KMS-11 (cell line): ENCODE data around the gene SAMD10.
"Not testable (repeated sequence)": the region's sequence is repeated elsewhere in the genome, so short reads cannot be mapped to it uniquely, and the experiment has no call there.

Source experiments
- H2AFZ ChIP-seq: fragments of 200-600 bp; sonication (generic); 2 replicates; pipeline ENCODE4 v1.6.1; 2016; ENCODE audit warnings: antibody characterized with exemption, mixed run types, low read depth
- H3K27ac ChIP-seq: fragments of 200-600 bp; sonication (generic); 2 replicates; pipeline ENCODE4 v1.6.1; 2016; ENCODE audit warnings: mild to moderate bottlenecking, mixed run types
- H3K27me3 ChIP-seq: fragments of 200-600 bp; sonication (generic); 2 replicates; pipeline ENCODE4 v1.6.1; 2017; ENCODE audit warnings: mild to moderate bottlenecking, low read depth, mixed run types, moderate library complexity; ENCODE audit not compliant: insufficient read depth
- H3K36me3 ChIP-seq: fragments of 200-600 bp; sonication (generic); 2 replicates; pipeline ENCODE4 v1.6.1; 2017; ENCODE audit warnings: mild to moderate bottlenecking, mixed run types; ENCODE audit not compliant: insufficient read depth
- H3K4me1 ChIP-seq: fragments of 200-600 bp; sonication (generic); 2 replicates; pipeline ENCODE4 v1.6.1; 2016; ENCODE audit warnings: mild to moderate bottlenecking, low read depth, mixed run types; ENCODE audit not compliant: poor library complexity, severe bottlenecking
- H3K4me2 ChIP-seq: fragments of 200-600 bp; sonication (generic); 2 replicates; pipeline ENCODE4 v1.7.0; 2016; ENCODE audit warnings: mild to moderate bottlenecking, mixed run types
- H3K4me3 ChIP-seq: fragments of 200-600 bp; sonication (generic); IDR thresholded peaks from 2 replicates; pipeline ENCODE4 v1.6.1; 2017; ENCODE audit warnings: low read depth, low read length, mixed read lengths; ENCODE audit not compliant: insufficient read depth
- H3K79me2 ChIP-seq: fragments of 200-600 bp; sonication (generic); 2 replicates; pipeline ENCODE4 v1.6.1; 2016; ENCODE audit warnings: low read depth, mixed run types; ENCODE audit not compliant: insufficient read depth
- H3K9ac ChIP-seq: fragments of 200-600 bp; sonication (generic); 2 replicates; pipeline ENCODE4 v1.6.1; 2016; ENCODE audit warnings: mild to moderate bottlenecking, mixed run types
- H4K20me1 ChIP-seq: fragments of 200-600 bp; sonication (generic); 2 replicates; pipeline ENCODE4 v1.6.1; 2016; ENCODE audit warnings: mild to moderate bottlenecking, mixed run types; ENCODE audit not compliant: insufficient read depth
- TF ChIP-seq, protein P1 (sequence below): fragments of 200-600 bp; sonication (generic); conservative IDR thresholded peaks from 2 replicates; pipeline ENCODE4 v1.6.1; 2017; ENCODE audit warnings: low read depth, mild to moderate bottlenecking, antibody characterized with exemption, low read length, moderate library complexity, mixed read lengths

SAMD10 gene

DNA sequence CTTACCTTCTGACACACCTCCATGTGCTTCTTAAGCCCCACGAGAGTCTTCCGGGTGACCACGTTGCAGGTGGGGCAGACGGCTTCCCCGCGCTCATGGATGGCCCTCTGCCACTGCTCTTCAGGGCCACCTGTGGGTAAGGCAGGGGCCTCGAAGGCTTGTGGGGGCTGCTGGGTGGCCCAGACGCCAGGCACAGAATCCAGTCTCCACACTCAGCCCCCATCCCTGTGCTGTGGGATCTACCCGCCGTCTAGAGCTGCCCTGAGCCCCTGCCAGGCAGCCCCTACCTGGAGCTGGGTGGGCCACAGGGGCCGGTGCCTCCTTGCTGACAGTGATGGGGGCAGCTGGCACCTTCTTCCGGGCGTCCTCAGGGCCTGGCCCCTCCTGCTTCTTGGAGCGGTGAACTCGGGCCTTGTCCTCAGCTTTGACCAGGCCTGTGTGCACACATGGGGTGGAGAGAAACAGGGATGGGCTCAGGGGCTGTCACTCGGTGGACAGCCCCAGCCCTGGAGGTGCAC is 15.6 kb downstream of the SAMD10 start:
- H4K20me1 ChIP-seq: no peaks in the 10 kb centered on the region
- H3K36me3 ChIP-seq: no peaks in the 10 kb centered on the region; the same call in 1 of the 2 replicates
- H3K9ac ChIP-seq: no peak overlapping the region
- H3K79me2 ChIP-seq: peaks cover 11% of the 10 kb centered on the region
- H3K4me3 ChIP-seq: no peak overlapping the region
- TF ChIP-seq, protein P1, sequence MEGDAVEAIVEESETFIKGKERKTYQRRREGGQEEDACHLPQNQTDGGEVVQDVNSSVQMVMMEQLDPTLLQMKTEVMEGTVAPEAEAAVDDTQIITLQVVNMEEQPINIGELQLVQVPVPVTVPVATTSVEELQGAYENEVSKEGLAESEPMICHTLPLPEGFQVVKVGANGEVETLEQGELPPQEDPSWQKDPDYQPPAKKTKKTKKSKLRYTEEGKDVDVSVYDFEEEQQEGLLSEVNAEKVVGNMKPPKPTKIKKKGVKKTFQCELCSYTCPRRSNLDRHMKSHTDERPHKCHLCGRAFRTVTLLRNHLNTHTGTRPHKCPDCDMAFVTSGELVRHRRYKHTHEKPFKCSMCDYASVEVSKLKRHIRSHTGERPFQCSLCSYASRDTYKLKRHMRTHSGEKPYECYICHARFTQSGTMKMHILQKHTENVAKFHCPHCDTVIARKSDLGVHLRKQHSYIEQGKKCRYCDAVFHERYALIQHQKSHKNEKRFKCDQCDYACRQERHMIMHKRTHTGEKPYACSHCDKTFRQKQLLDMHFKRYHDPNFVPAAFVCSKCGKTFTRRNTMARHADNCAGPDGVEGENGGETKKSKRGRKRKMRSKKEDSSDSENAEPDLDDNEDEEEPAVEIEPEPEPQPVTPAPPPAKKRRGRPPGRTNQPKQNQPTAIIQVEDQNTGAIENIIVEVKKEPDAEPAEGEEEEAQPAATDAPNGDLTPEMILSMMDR: no peak
- H3K4me2 ChIP-seq: no peak overlapping the region
- no peak overlapping the region for H2AFZ ChIP-seq
- no peaks in the 10 kb centered on the region for H3K27me3 ChIP-seq
- H3K27ac ChIP-seq: no peak overlapping the region
- H3K4me1 ChIP-seq: peaks cover 10% of the 10 kb centered on the region

DNA sequence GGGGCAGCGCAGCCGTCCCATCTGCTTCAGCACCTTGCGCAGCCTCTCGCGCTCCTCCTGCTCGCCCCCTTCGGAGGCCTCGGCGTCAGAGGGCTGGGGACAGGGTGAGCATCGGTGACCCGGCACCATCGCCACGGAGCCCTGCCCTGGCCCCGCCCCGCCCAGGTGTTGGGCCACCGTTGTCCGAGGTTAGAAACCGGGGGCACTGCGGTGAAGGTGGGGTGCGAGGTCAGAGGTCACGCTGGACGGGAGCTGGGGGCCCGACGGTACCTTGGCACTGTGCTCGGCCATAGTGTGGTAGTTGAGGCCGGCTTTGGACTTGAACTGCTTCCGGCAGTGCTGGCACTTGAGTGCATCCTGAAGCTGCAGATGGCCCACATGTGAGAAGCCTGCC is 16.1 kb downstream of the SAMD10 start:
- no peak overlapping the region for H3K9ac ChIP-seq
- no peak overlapping the region for H3K27ac ChIP-seq
- H4K20me1 ChIP-seq: no peaks in the 10 kb centered on the region
- H2AFZ ChIP-seq: no peak overlapping the region
- no peaks in the 10 kb centered on the region; the same call in 1 of the 2 replicates for H3K36me3 ChIP-seq
- H3K4me1 ChIP-seq: peaks cover 10% of the 10 kb centered on the region
- H3K4me2 ChIP-seq: no peak overlapping the region
- H3K79me2 ChIP-seq: peaks cover 6% of the 10 kb centered on the region; the same call in 1 of the 2 replicates
- H3K4me3 ChIP-seq: no peak overlapping the region
- TF ChIP-seq, protein P1: no peak
- H3K27me3 ChIP-seq: no peaks in the 10 kb centered on the region

DNA sequence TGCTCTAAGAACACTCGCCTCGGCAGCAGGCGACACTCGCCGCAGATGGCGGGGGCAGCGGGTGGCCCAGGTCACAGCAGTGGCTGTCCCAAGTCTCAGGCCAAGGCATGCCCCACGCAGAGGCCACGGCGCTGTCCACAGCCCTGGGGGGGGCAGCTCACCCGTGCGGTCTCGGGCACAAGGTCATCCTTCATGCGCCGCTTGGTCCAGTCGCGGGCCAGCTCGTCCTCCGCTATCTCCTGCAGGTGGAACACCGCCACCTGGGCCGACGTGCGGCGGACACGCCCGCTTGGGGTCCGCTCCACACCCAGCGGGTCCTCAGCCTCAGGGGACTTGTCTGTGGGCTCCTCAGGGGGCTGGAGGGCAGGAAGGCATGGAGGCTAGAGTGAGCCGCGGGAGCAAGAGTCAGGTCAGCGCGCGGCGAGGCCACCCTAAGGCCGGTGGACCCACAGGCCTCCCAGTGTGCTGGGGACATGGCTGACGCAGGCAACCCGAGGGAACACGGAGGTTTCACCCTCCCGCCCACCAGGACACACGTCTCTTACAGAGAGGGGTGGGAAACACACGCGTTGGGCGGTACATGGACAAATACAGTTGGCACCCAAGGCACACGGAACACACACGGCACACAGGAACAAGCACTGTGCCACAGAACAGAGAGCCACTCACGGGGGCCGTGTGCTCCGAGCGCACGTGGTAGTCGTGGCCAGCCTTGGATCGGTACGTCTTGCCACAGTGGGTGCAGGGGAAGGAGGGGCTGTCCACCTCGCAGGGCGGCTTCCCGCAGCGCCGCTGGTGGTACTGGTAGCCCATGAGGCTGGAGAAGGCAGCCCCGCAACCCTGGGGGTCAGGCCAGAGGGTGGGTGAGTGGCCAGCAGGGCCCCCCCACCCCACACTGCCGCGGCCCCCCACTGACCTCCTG is 16.8 kb downstream of the SAMD10 start:
- no peak overlapping the region for H3K4me2 ChIP-seq

DNA sequence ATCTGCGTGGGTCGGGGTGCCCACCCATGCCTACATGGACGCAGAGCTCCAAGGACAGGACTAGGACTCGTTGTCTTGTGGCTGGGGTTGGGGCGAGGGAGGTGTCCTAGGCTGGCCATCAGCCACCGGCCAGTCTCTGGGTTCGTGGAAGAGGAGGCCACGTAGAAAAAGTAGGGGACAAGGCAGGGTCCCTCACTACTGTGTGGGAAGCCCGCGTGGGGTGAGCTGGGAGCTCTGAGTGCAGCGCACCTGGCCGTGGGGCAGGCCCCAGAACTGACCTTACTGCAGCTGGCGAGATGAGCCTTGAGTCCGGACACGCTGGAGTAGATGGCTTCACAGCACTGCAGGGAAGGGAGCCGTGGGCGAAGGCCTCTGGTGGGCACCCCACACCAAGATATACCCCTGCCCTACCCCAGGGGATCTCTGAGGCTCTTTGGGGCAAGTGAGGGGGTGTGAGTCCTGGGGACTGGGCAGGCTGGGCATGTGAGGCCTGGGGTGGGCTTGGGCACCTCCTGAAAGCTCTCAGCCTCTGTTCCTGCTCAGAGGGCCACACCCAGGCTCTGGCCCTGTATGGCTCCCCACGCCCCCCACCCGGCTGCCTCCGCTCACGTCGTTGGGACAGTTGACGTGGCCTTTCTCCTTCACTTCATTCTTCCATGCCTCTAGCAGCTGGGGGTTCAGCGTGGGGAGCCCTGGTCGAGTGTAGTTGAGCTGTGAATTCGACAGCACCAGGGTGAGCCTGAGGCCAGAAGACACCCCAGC is 17.6 kb downstream of the SAMD10 start:
- no peak overlapping the region for H3K4me2 ChIP-seq
- H3K4me3 ChIP-seq: no peak overlapping the region
- TF ChIP-seq, protein P1: no peak
- H3K36me3 ChIP-seq: no peaks in the 10 kb centered on the region; the same call in 1 of the 2 replicates
- no peak overlapping the region for H2AFZ ChIP-seq
- no peaks in the 10 kb centered on the region for H4K20me1 ChIP-seq
- no peak overlapping the region for H3K9ac ChIP-seq
- H3K27ac ChIP-seq: no peak overlapping the region
- no peaks in the 10 kb centered on the region for H3K27me3 ChIP-seq
- H3K4me1 ChIP-seq: peaks cover 21% of the 10 kb centered on the region
- H3K79me2 ChIP-seq: no peaks in the 10 kb centered on the region

More for the DNA sequence above, 16.8 kb downstream of the SAMD10 start:
- Histone ChIP-seq H3K79me2 (no peaks in the 10 kb centered on the region; the same call in 1 of the 2 replicates), H3K27me3 (no peaks in the 10 kb centered on the region), H3K4me3 (no peak overlapping the region), H3K9ac (no peak overlapping the region), H2AFZ (no peak overlapping the region), H3K27ac (no peak overlapping the region), H4K20me1 (no peaks in the 10 kb centered on the region), H3K36me3 (no peaks in the 10 kb centered on the region; the same call in 1 of the 2 replicates), H3K4me1 (peaks cover 16% of the 10 kb centered on the region)
- TF ChIP-seq, protein P1: no peak

DNA sequence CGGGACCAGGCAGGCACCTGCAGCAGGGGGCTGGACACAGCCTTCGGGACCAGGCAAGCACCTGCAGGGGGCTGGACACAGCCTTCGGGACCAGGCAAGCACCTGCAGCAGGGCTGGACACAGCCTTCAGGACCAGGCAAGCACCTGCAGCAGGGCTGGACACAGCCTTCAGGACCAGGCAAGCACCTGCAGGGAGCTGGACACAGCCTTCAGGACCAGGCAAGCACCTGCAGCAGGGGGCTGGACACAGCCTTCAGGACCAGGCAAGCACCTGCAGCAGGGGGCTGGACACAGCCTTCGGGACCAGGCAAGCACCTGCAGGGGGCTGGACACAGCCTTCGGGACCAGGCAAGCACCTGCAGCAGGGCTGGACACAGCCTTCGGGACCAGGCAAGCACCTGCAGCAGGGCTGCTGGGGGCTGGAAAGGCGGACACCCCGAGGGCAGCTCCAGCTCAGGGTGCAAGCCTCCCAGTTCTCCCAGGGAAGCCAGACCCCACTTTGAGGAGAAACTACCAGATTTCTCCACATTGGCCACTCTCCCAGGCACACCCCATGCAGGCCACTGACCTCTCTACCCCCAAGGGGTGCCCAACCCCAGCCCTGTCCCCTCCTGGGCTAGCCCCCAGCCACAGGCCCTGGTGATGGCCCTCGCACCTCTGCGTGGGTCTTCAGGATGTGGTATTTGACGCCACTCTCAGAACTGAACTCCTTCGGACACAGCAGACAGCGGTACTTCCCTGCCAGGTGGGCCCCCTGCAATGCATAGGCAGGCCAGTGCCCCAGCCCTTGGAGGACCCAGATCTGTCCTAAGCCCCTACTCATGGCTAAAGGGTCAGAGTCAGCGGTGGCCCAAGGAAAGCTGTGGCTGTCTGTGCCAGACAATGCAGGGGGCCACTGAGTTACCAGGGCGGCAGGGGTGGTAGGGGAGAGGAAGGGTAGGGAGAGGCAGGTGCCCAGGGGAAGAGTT is 18.5 kb downstream of the SAMD10 start:
- H3K4me1 ChIP-seq: peaks cover 21% of the 10 kb centered on the region
- H2AFZ ChIP-seq, H3K79me2 ChIP-seq, H3K36me3 ChIP-seq, H3K27me3 ChIP-seq, H3K27ac ChIP-seq, H3K9ac ChIP-seq, H3K4me2 ChIP-seq, H4K20me1 ChIP-seq, H3K4me3 ChIP-seq: not testable (repeated sequence)
